OCI-LY7 (cell line): ENCODE data around the gene MAGI1.

Experiments
- CTCF ChIP-seq: fragments of 200-600 bp; sonication (generic); conservative IDR thresholded peaks from 2 replicates; pipeline ENCODE4 v1.5.1; 2014; ENCODE audit warnings: mild to moderate bottlenecking, antibody characterized with exemption, low read length, moderate library complexity, mixed read lengths
- EZH2phosphoT487 ChIP-seq: fragments of 200-600 bp; sonication (generic); IDR thresholded peaks from 2 replicates; pipeline ENCODE4 v1.6.1; 2018; ENCODE audit warnings: low read depth, borderline replicate concordance, mild to moderate bottlenecking, mixed run types, antibody characterized with exemption, low read length, moderate library complexity, mixed read lengths

DNA sequence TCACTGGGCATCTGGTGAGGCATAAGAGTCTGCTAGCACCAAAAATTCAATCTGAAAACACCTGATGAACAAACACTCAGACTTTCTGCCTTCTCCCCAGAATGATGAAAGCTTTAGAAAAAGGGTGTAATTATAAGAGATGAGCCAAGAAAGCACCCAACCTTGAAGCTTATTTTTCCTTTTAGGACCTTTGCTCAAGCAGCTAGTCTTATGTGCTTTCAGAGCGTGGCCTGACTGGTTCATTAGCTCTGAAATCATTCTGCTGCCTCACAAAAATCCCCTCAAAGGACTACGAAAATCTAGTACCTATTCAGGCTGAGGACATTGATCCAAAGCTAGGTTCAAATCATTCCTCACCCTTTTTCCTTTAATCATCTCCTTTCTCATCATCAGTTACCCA lies 662.3 kb downstream of the MAGI1 start:
- TF ChIP-seq CTCF = no peak
- TF ChIP-seq EZH2phosphoT487 = no peak
